ENCODE data around the gene SNX19. TPM values are rescaled to one million over a fixed set of nuclear protein-coding genes. Genes with fewer than 3 reads are reported as not detected.

The SNX19 gene
- polyA plus RNA-seq, 1 of the 3 experiments (the other 2 are of a cell fraction): 16.6 TPM

GRCh38 chr11:130849215-130849568 lies 67.1 kb downstream of the SNX19 start:
- Histone ChIP-seq H2AFZ (ENCODE audit: low read depth) (no peak overlapping the region), H3K27ac (ENCODE audit: low read depth in 2 of 2, low read length in 1 of 2) (peak overlapping the region in 1 of 2 experiments; percentile 75; a peak in 2 of 4 replicates), H3K9me3 (no peaks in the 10 kb centered on the region), H3K79me2 (ENCODE audit: insufficient read depth) (no peaks in the 10 kb centered on the region), H3F3A (replicated peaks; ENCODE audit: insufficient read depth) (peaks cover 30% of the 10 kb centered on the region), H3K36me3 (replicated peaks in 1 of 2; ENCODE audit: control insufficient read depth in 1 of 2, insufficient read depth in 2 of 2, low read length in 1 of 2) (no peaks in the 10 kb centered on the region), H3K27me3 (ENCODE audit: insufficient read depth) (no peaks in the 10 kb centered on the region), H3K4me2 (0 out of 2 replicates have a peak overlapping the region, but pooled peaks have one; percentile 10), H3K4me1 (ENCODE audit: control insufficient read depth in 1 of 2, insufficient read depth in 2 of 2, low read depth in 1 of 2, low read length in 1 of 2) (peaks cover 0 to 28% of the 10 kb centered on the region in 2 experiments; a peak in 2 of 4 replicates), H4K20me1 (ENCODE audit: insufficient read depth) (no peaks in the 10 kb centered on the region), H3K9ac (no peak overlapping the region), H3K4me3 (ENCODE audit: low read depth in 2 of 2, low read length in 1 of 2) (no peak overlapping the region), H3K9me2 (no peaks in the 10 kb centered on the region)
- ChIA-PET POLR2A (no interaction called here), CTCF (interaction anchor here (2.4 kb wide), 1 partner anchor 13 kb away, joined by 14 read pairs; no protein-coding TSS in a partner anchor)
- peak; percentile 42 for TF ChIP-seq TCF12 (IDR thresholded peaks at IDR 0.05)
- no peak; the same call in 1 of the 2 replicates for TF ChIP-seq NFIC (IDR thresholded peaks at IDR 0.05; ENCODE audit: borderline replicate concordance)
- no peak for TF ChIP-seq CTCF (IDR thresholded peaks at IDR 0.05)
- peak; percentile 47 for TF ChIP-seq FOSL2 (IDR thresholded peaks at IDR 0.05; ENCODE audit: borderline replicate concordance, low read depth)
- TF ChIP-seq RFX5 (IDR thresholded peaks at IDR 0.05; ENCODE audit: low read length): no peak
- TF ChIP-seq, protein P1, sequence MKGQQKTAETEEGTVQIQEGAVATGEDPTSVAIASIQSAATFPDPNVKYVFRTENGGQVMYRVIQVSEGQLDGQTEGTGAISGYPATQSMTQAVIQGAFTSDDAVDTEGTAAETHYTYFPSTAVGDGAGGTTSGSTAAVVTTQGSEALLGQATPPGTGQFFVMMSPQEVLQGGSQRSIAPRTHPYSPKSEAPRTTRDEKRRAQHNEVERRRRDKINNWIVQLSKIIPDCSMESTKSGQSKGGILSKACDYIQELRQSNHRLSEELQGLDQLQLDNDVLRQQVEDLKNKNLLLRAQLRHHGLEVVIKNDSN (IDR thresholded peaks at IDR 0.05; ENCODE audit: borderline replicate concordance, low read depth): no peak
- TF ChIP-seq RAD21 (IDR thresholded peaks at IDR 0.05; ENCODE audit: low read length): no peak
- TF ChIP-seq, protein P2, sequence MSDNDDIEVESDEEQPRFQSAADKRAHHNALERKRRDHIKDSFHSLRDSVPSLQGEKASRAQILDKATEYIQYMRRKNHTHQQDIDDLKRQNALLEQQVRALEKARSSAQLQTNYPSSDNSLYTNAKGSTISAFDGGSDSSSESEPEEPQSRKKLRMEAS (IDR thresholded peaks at IDR 0.05; ENCODE audit: low read depth): 0 out of 2 replicates have a peak, but pooled peaks have one; percentile 29
- 0 out of 2 replicates have a peak, but pooled peaks have one; percentile 12 for TF ChIP-seq JUND (IDR thresholded peaks at IDR 0.05)
- TF ChIP-seq PBX3 (IDR thresholded peaks at IDR 0.05): peak; percentile 8; the same call in 1 of the 2 replicates
- 85% methylated on average over 2 of the region's 2 CpGs for WGBS (ENCODE audit: low lambda C conversion rate)
- no peak for DNase-seq

DNA sequence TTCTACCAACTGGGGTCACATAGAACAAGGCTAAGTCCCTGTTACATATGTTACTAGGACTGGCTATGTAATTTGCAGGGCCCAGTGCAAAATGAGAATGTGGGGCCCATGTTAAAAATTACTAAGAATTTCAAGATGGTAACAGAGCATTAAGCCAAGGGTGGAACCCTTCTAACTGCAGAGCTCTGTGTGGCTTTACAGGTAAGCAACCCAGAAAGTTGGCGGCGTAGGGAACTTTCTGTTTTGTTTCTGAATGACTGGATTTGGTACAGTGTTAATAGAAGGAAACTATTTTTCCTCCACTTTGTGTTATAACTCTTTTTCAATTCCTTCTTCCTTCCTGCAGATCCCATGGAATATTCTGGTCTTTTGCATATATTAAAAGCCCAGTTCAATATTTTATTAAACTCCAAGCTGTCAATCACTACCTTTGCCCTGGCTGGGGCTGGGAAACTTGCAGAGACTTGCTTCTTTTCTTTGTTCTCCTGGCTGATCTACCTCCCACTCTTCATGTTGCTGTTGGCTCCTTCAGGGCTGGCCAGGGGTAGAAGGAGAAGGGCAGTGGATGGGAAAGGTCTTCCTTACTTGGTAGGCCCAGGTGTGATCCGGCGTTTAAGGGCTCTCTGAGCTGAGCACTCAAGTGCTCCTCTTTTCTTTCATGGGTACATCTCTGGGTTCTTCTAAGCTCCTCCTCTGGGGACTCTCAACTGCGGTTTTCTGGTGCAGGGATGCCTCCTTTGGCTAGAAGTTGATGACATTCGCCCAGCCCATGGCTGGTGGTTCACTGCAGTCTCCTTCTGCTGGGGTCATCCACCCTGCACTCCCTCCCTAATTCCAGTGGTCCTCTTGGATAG lies 67.7 kb downstream of the SNX19 start:
- DNase-seq: no peak
- H3K9me3 ChIP-seq: no peaks in the 10 kb centered on the region
- H3K9ac ChIP-seq: peak overlapping the region; percentile 20; the same call in 1 of the 2 replicates
- CTCF ChIA-PET: interaction anchor here (2.4 kb wide), 1 partner anchor 13 kb away, joined by 14 read pairs; no protein-coding TSS in a partner anchor
- peaks cover 30% of the 10 kb centered on the region for H3F3A ChIP-seq (replicated peaks; ENCODE audit: insufficient read depth)
- POLR2A ChIA-PET: no interaction called here
- no peak for TF ChIP-seq TCF12 (IDR thresholded peaks at IDR 0.05)
- no peak for TF ChIP-seq ELF1 (IDR thresholded peaks at IDR 0.05)
- TF ChIP-seq TAF1 (IDR thresholded peaks at IDR 0.05; ENCODE audit: borderline replicate concordance, low read depth, low read length): no peak
- no peak for TF ChIP-seq PBX3 (IDR thresholded peaks at IDR 0.05)
- TF ChIP-seq FOXJ3 (CRISPR knock-in tag; IDR thresholded peaks at IDR 0.05): no peak
- no peak for TF ChIP-seq MXI1 (IDR thresholded peaks at IDR 0.05; ENCODE audit: low read depth, low read length)
- H4K20me1 ChIP-seq (ENCODE audit: insufficient read depth): no peaks in the 10 kb centered on the region
- 90% methylated on average over 6 of the region's 6 CpGs for WGBS (ENCODE audit: low lambda C conversion rate)
- H3K27me3 ChIP-seq (ENCODE audit: insufficient read depth): no peaks in the 10 kb centered on the region
- H3K4me2 ChIP-seq: 0 out of 2 replicates have a peak overlapping the region, but pooled peaks have one; percentile 10
- H3K79me2 ChIP-seq (ENCODE audit: insufficient read depth): no peaks in the 10 kb centered on the region
- no peak overlapping the region for H3K4me3 ChIP-seq (ENCODE audit: low read depth in 2 of 2, low read length in 1 of 2)
- no peak overlapping the region; the same call in 1 of the 2 replicates for H2AFZ ChIP-seq (ENCODE audit: low read depth)
- H3K27ac ChIP-seq (ENCODE audit: low read depth in 2 of 2, low read length in 1 of 2): peak overlapping the region in 1 of 2 experiments; percentile 75; a peak in 2 of 4 replicates
- peaks cover 0 to 28% of the 10 kb centered on the region in 2 experiments; a peak in 2 of 4 replicates for H3K4me1 ChIP-seq (ENCODE audit: control insufficient read depth in 1 of 2, insufficient read depth in 2 of 2, low read depth in 1 of 2, low read length in 1 of 2)
- no peaks in the 10 kb centered on the region for H3K36me3 ChIP-seq (replicated peaks in 1 of 2; ENCODE audit: control insufficient read depth in 1 of 2, insufficient read depth in 2 of 2, low read length in 1 of 2)
- H3K9me2 ChIP-seq: no peaks in the 10 kb centered on the region

All from SK-N-SH (cell line).